ENCODE results near the gene PCED1B.
A peak's percentile ranks its signal among the peaks of the same experiment; 100 is the strongest.

Gene PCED1B

GRCh38 chr12:47067771-47068431 lies 11.5 kb upstream of the PCED1B start:
- no peak for DNase-seq (ENCODE audit: low spot score)

DNA sequence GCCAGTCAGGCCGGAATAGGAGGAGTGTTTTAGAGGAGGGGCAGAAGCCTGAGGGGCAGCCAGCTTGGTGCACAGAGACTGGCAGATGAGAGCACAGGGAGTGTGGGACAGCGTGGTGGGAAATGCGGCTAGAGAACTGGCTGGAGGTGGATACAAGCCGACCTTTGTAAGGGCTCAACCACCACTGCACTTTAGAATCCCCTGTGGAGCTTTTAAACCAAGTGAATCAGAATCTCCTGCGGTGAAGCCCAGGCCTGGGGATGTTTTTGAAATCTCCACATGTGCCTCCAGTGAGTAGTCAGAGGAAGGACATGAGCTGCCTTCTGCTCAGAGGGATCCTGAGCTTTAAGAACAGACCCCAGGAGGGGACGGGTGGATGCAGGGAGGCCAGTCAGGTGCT lies 10.9 kb upstream of the PCED1B start:
- DNase-seq (ENCODE audit: low spot score), result no peak

DNA sequence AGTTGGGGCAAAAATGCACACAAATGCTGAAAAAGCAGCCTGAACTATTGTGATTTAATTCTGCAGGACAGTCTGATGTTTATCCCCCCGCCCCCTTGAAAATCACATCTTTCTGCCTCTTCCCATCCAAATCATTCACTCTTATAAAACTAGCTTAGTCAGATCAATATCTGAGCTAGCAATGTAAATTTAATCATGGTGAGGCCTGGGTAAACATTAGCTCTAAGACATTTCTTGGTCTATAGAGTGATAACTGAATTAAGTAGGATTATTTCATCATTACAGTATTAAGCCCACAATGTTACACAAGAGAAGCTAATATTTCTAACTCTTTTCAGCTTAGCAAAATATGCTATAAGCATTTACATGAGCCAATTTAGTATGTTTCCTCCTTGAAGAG lies 9.1 kb upstream of the PCED1B start:
- no peak for DNase-seq (ENCODE audit: low spot score)

DNA sequence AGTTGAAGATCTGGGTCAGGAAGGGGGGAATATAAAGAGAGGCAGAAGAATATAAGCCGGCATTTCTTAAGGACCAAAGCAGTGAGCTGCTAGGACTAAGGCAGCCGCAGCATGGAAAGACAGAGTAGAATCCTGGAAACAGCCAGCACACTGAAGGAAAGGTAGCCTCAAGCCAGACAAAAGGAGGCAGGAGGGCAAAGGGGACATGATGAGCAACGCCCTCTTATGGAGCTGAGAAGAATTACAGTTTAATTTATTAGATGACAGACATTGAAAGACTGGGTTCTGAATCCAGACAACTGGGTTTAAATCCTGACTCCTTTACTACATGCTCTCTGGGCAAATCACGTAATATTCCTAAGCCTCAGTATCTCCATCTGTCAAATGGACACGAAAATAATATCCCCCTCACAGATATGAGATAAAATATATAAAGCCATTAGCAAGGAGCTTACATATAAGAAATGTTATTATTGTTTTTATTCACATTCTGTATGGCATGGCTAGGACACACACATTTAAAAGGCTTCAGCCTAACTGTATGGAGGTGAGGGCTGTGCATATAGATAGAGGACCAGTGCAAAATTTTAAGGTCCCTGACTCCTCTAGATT lies 8.1 kb upstream of the PCED1B start:
- no peak for DNase-seq (ENCODE audit: low spot score)

- DNase-seq (ENCODE audit: low spot score), result no peak
Measured at GRCh38 chr12:47073951-47074350, 5.5 kb upstream of the PCED1B start.

DNA sequence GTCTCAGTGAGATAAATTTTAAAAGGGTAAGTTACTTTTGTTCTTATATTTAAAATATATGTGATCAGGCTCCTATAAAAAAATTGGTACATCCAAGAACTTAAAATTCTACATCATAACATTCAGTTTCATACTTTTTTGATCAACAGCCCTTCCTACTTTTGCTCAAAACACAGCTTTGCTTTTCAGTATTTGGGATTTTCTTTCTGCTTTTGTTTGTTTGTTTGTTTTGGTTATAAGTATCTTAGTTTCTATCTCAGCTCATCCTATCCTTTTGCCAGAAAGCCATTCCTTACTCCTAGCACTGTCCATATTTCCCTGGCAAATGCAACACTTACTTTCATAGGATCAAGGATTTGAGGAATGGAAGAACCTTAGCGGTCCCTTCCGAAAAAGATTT lies 4.7 kb upstream of the PCED1B start:
- no peak for DNase-seq (ENCODE audit: low spot score)

GRCh38 chr12:47075192-47076084 lies 4.0 kb upstream of the PCED1B start:
- no peak for DNase-seq (ENCODE audit: low spot score)

- no peak for DNase-seq (ENCODE audit: low spot score)
Measured at GRCh38 chr12:47077206-47078085, 2.0 kb upstream of the PCED1B start.

GRCh38 chr12:47078086-47078395 lies 1.4 kb upstream of the PCED1B start:
- no peak for DNase-seq (ENCODE audit: low spot score)

DNA sequence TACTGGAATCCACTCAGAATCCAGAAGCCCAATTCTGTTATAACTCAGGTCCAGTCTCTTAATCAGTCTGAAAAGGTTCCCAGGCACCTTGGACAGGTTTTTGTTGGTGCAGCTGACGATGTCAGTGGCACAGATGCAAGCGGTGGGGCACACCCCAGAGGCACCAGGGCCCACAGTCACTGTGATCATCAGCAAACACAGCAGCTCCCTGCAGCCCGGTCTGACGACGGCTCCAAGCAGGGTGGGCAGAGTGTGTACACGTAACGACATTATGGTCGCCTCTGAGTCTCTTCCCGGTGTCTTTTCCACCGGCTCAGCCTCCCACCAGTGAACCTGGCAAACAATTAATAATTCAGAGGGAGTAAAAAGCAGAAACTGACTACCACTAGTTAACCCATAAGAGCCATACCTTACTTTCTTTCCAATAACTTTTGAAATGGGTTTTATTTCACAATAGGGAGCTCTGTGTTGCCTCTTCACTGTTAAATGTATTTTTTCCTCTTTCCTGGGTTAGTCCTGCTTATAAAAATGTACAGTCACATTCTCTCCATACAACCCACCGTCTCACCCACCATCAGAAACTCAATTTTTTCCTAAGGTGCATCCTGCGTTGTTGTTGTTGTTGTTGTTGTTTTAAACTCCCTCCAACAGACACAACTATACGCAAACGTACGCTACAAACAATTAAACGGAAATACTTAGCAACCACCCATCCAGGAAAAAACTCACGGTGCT lies 521 bp upstream of the PCED1B start:
- DNase-seq (ENCODE audit: low spot score), result peak; percentile 55

GRCh38 chr12:47079981-47080724 lies 732 bp downstream of the PCED1B start:
- DNase-seq (ENCODE audit: low spot score), result peak; percentile 51

GRCh38 chr12:47080725-47081502 lies 1.5 kb downstream of the PCED1B start:
- DNase-seq (ENCODE audit: low spot score), result no peak

DNA sequence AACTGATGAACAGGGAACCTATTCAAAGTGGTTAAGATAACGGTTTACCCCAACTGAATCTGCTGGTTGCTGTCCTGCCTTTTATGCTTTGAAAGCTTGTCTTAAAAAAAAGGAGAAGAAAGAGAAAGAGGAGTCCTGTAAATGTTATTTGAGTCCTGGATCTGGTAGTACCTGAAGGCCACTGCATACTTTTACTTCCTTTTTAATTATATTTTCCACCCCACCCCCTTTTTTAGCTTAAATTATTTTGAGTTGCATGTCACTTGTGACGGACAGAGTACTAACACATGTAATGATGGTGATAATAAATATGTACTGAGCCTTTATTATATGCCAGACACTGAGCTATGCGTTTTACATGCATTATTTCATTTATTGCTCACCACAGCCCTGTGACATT lies 2.9 kb downstream of the PCED1B start:
- no peak for DNase-seq (ENCODE audit: low spot score)

GRCh38 chr12:47082796-47083621 lies 3.6 kb downstream of the PCED1B start:
- peak; percentile 70 for DNase-seq (ENCODE audit: low spot score)

GRCh38 chr12:47084172-47084571 lies 4.8 kb downstream of the PCED1B start:
- no peak for DNase-seq (ENCODE audit: low spot score)

DNA sequence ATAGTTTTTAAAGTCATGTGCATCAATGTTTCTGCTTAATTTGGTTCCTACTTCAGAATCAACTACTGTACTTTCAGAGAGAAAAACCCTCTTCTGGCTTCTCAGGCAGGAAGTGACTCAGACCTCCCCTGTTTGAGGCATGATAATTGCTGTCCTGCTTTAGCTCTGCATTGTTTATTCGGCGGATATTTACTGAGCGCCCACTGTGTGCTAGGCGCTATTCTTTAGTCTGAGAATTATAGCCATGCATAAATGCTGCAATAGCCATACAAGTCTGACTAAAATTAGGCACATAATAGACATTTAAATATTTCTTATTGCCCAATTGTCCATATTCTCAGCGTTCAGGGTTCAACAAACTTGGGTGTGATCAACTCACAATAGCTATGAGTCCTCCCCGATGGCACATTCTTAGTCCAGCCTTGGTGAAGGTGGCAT lies 6.4 kb downstream of the PCED1B start:
- peak; percentile 25 for DNase-seq (ENCODE audit: low spot score)

DNA sequence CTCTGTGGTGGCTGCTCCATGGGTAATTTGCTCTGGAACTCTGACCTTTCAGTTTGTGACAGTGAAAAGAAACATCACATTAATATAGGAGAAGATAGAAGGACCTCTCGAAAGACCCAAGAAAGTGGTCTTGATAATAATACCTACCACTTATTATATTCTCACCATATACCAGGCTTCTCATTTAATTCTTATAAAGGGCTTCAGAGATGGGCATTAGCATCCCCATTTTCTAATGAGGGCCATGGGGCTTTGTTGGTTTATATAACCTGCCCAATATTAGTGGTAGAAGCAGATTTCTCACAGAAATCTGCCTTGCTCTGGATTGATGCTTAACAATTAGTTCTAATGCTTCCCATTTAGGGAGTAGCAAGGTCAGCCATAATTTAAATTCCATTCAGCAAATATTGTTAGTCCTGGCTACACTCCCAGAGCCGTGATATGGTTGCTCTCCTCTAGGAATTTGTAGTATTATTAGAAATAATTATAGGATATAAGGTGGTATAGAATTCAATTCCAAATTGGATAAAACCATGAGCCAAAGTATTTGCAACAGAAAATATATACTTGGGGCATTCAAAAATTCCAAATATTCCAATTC lies 7.8 kb downstream of the PCED1B start:
- no peak for DNase-seq (ENCODE audit: low spot score)
